Activated T-helper 1 cell treated with Interleukin-2 at 50 U/mL for 16 hours (primary cell): ENCODE measurements around the gene GLYATL3.
A peak's percentile ranks its signal among the peaks of the same experiment; 100 is the strongest.
"Not testable (repeated sequence)": the region's sequence is repeated elsewhere in the genome, so short reads cannot be mapped to it uniquely, and the experiment has no call there.

Experiments used
- DNase-seq: peaks from one replicate; pipeline ENCODE4 v3.0.0-alpha.2; 2020; ENCODE audit warnings: low read depth

GLYATL3 gene

GRCh38 chr6:49499623-49500022 lies at the start of gene GLYATL3:
GLYATL3 (plus strand) TSS chr6:49499923; CDS start chr6:49511991, 12,068 bp downstream.
- no peak for DNase-seq

- DNase-seq: no peak
Observed at GRCh38 chr6:49453221-49453620, 46.5 kb upstream of the GLYATL3 start.

GRCh38 chr6:49454787-49455709 lies 44.7 kb upstream of the GLYATL3 start:
- DNase-seq: no peak

- no peak for DNase-seq
Observed at GRCh38 chr6:49457771-49458170, 42.0 kb upstream of the GLYATL3 start.

- no peak for DNase-seq
Observed at GRCh38 chr6:49462071-49462470, 37.7 kb upstream of the GLYATL3 start.

- DNase-seq: no peak
Observed at GRCh38 chr6:49462599-49462926, 37.2 kb upstream of the GLYATL3 start.

- peak; percentile 78 for DNase-seq
Observed at GRCh38 chr6:49462927-49463611, 36.7 kb upstream of the GLYATL3 start, which contains the start of the genes CENPQ and MMUT. CENPQ (plus strand) TSS chr6:49463370; CDS start chr6:49470177, 6,807 bp downstream. MMUT (minus strand) TSS chr6:49463253; CDS start chr6:49459466, 3,787 bp downstream.

- DNase-seq: no peak
Observed at GRCh38 chr6:49463612-49463967, 36.1 kb upstream of the GLYATL3 start.

- DNase-seq: no peak
Observed at GRCh38 chr6:49464691-49465090, 35.0 kb upstream of the GLYATL3 start.

- no peak for DNase-seq
Observed at GRCh38 chr6:49468042-49468441, 31.7 kb upstream of the GLYATL3 start.

- not testable (repeated sequence) for DNase-seq
Observed at GRCh38 chr6:49476564-49476963, 23.2 kb upstream of the GLYATL3 start.

- no peak for DNase-seq
Observed at GRCh38 chr6:49479308-49479970, 20.3 kb upstream of the GLYATL3 start.

GRCh38 chr6:49481846-49482245 lies 17.9 kb upstream of the GLYATL3 start:
- DNase-seq: not testable (repeated sequence)

- DNase-seq: not testable (repeated sequence)
Observed at GRCh38 chr6:49483380-49483779, 16.3 kb upstream of the GLYATL3 start.

GRCh38 chr6:49490633-49491032 lies 9.1 kb upstream of the GLYATL3 start:
- DNase-seq: no peak

GRCh38 chr6:49497304-49497703 lies 2.4 kb upstream of the GLYATL3 start:
- DNase-seq: no peak

GRCh38 chr6:49499126-49499525 lies 597 bp upstream of the GLYATL3 start:
- no peak for DNase-seq

GRCh38 chr6:49504666-49505065 lies 4.9 kb downstream of the GLYATL3 start:
- DNase-seq: no peak

GRCh38 chr6:49506569-49507111 lies 6.9 kb downstream of the GLYATL3 start:
- no peak for DNase-seq

- no peak for DNase-seq
Observed at GRCh38 chr6:49509342-49509741, 9.6 kb downstream of the GLYATL3 start.

GRCh38 chr6:49513153-49513989 lies 13.6 kb downstream of the GLYATL3 start:
- DNase-seq: no peak
